Thymus (tissue), 11 donors: Measurements from ENCODE around the gene PCDHB4. TPM values are rescaled to one million over a fixed set of nuclear protein-coding genes. Genes with fewer than 3 reads are reported as not detected.
"Not testable (repeated sequence)": the region's sequence is repeated elsewhere in the genome, so short reads cannot be mapped to it uniquely, and the experiment has no call there.

Experiments
- DNase-seq, 9 donors: peaks; one replicate each; pipeline ENCODE4 v3.0.0-alpha.2; 2013; ENCODE audit warnings: low spot score in 9 of 9, low read depth in 6 of 9, missing footprints in 1 of 9
- H3K27ac ChIP-seq, 2 donors: one replicate each; pipeline ENCODE4 v1.5.1; 2013; ENCODE audit warnings: control low read depth in 1 of 2, low read depth in 1 of 2, low read length in 1 of 2, mild to moderate bottlenecking in 1 of 2, moderate library complexity in 1 of 2
- H3K27me3 ChIP-seq, 2 donors: one replicate each; pipeline ENCODE4 v1.5.1; 2013; ENCODE audit warnings: low read length in 1 of 2; ENCODE audit not compliant: control insufficient read depth in 2 of 2, insufficient read depth in 1 of 2
- H3K36me3 ChIP-seq, 2 donors: one replicate each; pipeline ENCODE4 v1.5.1; 2013; ENCODE audit warnings: low read length in 1 of 2, mild to moderate bottlenecking in 1 of 2, moderate library complexity in 1 of 2; ENCODE audit not compliant: control insufficient read depth in 2 of 2, insufficient read depth in 2 of 2
- H3K4me1 ChIP-seq, 2 donors: one replicate each; pipeline ENCODE4 v1.5.1; 2013; ENCODE audit warnings: low read length in 2 of 2; ENCODE audit not compliant: control insufficient read depth in 2 of 2, insufficient read depth in 2 of 2
- H3K4me3 ChIP-seq, 2 donors: one replicate each; pipeline ENCODE4 v1.5.1; 2013; ENCODE audit warnings: low read length in 2 of 2, control low read depth in 1 of 2, mild to moderate bottlenecking in 1 of 2
- H3K9me3 ChIP-seq, 2 donors: one replicate each; pipeline ENCODE4 v1.5.1; 2013; ENCODE audit warnings: low read length in 1 of 2, mild to moderate bottlenecking in 1 of 2; ENCODE audit not compliant: control insufficient read depth in 2 of 2, insufficient read depth in 1 of 2
- WGBS: extraction: QIAGEN DNeasy Blood & Tissue Kit; methylation state at CpG from one replicate; pipeline ENCODE4 v1.1.7; 2013; 5-methylcytosine and 5-hydroxymethylcytosine counted together
- polyA plus RNA-seq: library from polyadenylated mRNA; stranded (reverse); fragments of 200-250 nt; gene quantifications from one replicate; pipeline ENCODE4 v1.2.3, GENCODE V29; 2013
- total RNA-seq: library from RNA; stranded (reverse); fragments of 120-200 nt; gene quantifications from one replicate; pipeline ENCODE4 v1.2.4, GENCODE V29; 2013
- donor health status: healthy.

The PCDHB4 gene
- total and polyA plus RNA-seq, 2 donors = 0.09 to 0.34 TPM

DNA sequence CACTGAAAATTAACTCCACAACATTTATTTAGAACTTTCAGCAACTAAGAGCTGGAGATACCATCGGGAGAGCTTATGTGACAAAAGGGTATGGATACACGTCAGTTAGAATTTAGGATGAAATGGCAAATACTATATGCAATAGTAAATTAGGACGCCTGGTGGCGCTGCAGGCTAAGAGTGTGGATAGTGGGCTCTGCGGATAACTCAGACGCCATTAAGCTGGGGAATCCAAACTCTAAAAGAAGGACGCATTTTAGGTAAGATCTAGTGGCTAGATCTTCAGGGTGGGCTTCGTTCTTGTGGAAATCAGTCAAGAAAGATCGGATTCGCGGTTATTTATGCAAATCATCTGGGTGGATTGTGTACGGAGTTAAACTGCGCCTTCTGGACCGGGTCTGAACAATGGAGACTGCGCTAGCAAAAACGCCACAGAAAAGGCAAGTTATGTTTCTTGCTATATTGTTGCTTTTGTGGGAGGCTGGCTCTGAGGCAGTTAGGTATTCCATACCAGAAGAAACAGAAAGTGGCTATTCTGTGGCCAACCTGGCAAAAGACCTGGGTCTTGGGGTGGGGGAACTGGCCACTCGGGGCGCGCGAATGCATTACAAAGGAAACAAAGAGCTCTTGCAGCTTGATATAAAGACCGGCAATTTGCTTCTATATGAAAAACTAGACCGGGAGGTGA, 13.6 kb downstream of the PCDHB4 start, which contains the start of gene PCDHB5:
Gene PCDHB5 (plus strand): TSS at position 177 of the 688 bp plus-strand sequence. CDS start 229 bp downstream, at position 406.
- H3K36me3 ChIP-seq = no peaks in the 10 kb centered on the region
- H3K27ac ChIP-seq = no peak within 1 kb of the TSS
- peaks cover 2 to 13% of the 10 kb centered on the region in 2 donors for H3K9me3 ChIP-seq
- 25% methylated on average over 22 of the region's 22 CpGs for WGBS
- no peak for DNase-seq
- peaks cover 0 to 20% of the 10 kb centered on the region in 2 donors for H3K27me3 ChIP-seq
- no peak within 1 kb of the TSS for H3K4me3 ChIP-seq
- H3K4me1 ChIP-seq = no peaks in the 10 kb centered on the region

DNA sequence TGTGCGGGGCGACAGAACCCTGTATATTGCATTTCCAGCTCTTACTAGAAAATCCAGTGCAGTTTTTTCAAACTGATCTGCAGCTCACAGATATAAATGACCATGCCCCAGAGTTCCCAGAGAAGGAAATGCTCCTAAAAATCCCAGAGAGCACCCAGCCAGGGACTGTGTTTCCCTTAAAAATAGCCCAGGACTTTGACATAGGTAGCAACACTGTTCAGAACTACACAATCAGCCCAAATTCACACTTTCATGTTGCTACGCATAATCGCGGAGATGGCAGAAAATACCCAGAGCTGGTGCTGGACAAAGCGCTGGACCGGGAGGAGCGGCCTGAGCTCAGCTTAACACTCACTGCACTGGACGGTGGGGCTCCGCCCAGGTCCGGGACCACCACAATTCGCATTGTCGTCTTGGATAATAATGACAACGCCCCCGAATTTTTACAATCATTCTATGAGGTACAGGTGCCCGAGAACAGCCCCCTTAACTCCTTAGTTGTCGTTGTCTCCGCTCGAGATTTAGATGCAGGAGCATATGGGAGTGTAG, 14.2 kb downstream of the PCDHB4 start:
- 54% methylated on average over 19 of the region's 19 CpGs for WGBS
- no peak overlapping the region for H3K4me3 ChIP-seq
- no peak for DNase-seq
- no peaks in the 10 kb centered on the region for H3K4me1 ChIP-seq
- no peaks in the 10 kb centered on the region for H3K36me3 ChIP-seq
- H3K27me3 ChIP-seq = peaks cover 0 to 20% of the 10 kb centered on the region in 2 donors
- peaks cover 2 to 13% of the 10 kb centered on the region in 2 donors for H3K9me3 ChIP-seq
- H3K27ac ChIP-seq = no peak overlapping the region

DNA sequence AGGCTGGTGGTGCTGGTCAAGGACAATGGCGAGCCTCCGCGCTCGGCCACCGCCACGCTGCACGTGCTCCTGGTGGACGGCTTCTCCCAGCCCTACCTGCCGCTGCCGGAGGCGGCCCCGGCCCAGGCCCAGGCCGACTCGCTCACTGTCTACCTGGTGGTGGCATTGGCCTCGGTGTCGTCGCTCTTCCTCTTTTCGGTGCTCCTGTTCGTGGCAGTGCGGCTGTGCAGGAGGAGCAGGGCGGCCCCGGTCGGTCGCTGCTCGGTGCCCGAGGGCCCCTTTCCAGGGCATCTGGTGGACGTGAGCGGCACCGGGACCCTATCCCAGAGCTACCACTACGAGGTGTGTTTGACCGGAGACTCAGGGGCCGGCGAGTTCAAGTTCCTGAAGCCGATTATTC, 15.7 kb downstream of the PCDHB4 start:
- 55% methylated on average over 33 of the region's 34 CpGs for WGBS
- not testable (repeated sequence) for H3K27ac ChIP-seq, H3K4me1 ChIP-seq, DNase-seq, H3K36me3 ChIP-seq, H3K4me3 ChIP-seq
- peaks cover 2 to 13% of the 10 kb centered on the region in 2 donors for H3K9me3 ChIP-seq
- peaks cover 0 to 20% of the 10 kb centered on the region in 2 donors for H3K27me3 ChIP-seq

DNA sequence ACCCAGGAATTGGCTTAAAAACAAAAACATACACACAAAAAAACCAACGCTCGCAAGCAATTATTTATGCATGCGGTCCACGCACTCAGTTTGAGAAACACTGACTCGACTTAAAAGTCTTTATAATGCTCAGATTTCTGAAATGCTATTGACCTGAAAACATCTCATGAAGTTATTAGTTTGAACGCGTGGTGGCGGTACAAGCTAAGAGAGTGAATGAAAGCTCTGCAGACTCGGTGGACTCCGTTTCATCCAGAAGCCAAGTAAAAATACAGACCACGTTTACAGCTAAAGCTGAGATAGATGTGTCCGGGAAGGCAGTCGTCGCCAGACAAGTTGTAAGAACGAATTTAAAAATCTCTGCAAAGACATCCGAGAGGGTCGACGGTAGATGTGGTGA, 28.2 kb downstream of the PCDHB4 start, which contains the start of gene PCDHB6:
Gene PCDHB6 (plus strand): TSS at position 246 of the 400 bp plus-strand sequence. CDS start 201 bp downstream, outside the sequence.
- H3K27me3 ChIP-seq = peaks cover 0 to 16% of the 10 kb centered on the region in 2 donors
- no peak for DNase-seq
- H3K36me3 ChIP-seq = no peaks in the 10 kb centered on the region
- H3K4me1 ChIP-seq = no peaks in the 10 kb centered on the region
- no peak within 1 kb of the TSS for H3K27ac ChIP-seq
- whole genome bisulfite sequencing = 22% methylated on average over 18 of the region's 18 CpGs
- H3K4me3 ChIP-seq = no peak within 1 kb of the TSS
- peaks cover 0 to 2% of the 10 kb centered on the region in 2 donors for H3K9me3 ChIP-seq

DNA sequence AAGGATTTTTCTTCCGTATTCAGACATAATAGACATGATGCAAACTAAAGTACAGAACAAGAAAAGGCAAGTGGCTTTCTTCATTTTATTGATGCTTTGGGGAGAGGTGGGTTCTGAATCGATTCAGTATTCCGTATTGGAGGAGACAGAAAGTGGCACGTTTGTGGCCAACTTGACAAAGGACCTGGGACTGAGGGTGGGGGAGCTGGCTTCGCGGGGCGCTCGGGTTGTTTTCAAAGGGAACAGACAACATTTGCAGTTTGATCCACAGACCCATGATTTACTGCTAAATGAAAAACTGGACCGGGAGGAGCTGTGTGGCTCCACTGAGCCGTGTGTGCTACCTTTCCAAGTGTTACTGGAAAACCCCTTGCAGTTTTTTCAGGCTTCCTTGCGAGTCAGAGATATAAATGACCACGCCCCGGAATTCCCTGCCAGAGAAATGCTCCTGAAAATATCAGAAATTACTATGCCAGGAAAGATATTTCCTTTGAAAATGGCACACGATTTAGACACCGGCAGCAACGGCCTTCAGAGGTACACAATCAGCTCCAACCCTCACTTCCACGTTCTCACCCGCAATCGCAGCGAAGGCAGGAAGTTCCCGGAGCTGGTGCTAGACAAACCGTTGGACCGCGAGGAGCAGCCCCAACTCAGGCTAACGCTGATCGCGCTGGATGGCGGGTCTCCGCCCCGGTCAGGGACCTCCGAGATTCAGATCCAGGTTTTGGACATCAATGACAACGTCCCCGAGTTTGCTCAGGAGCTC, 28.8 kb downstream of the PCDHB4 start:
- H3K27ac ChIP-seq = no peak overlapping the region
- 49% methylated on average over 33 of the region's 33 CpGs for WGBS
- peaks cover 0 to 16% of the 10 kb centered on the region in 2 donors for H3K27me3 ChIP-seq
- no peak overlapping the region for H3K4me3 ChIP-seq
- H3K4me1 ChIP-seq = no peaks in the 10 kb centered on the region
- no peaks in the 10 kb centered on the region for H3K36me3 ChIP-seq
- no peak for DNase-seq
- H3K9me3 ChIP-seq = peaks cover 0 to 2% of the 10 kb centered on the region in 2 donors

DNA sequence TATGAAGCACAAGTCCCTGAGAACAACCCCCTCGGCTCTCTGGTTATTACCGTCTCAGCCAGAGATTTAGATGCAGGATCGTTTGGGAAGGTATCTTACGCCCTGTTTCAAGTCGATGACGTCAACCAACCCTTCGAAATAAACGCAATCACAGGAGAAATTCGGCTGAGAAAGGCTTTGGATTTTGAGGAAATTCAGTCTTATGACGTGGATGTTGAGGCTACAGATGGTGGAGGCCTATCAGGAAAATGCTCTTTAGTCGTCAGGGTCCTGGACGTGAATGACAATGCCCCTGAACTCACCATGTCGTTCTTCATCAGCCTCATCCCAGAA, 29.3 kb downstream of the PCDHB4 start:
- Histone ChIP-seq H3K27me3 (peaks cover 0 to 18% of the 10 kb centered on the region in 2 donors), H3K36me3 (no peaks in the 10 kb centered on the region), H3K4me3 (no peak overlapping the region), H3K27ac (no peak overlapping the region), H3K4me1 (no peaks in the 10 kb centered on the region), H3K9me3 (peaks cover 0 to 2% of the 10 kb centered on the region in 2 donors)
- 40% methylated on average over 13 of the region's 13 CpGs for WGBS
- no peak for DNase-seq

DNA sequence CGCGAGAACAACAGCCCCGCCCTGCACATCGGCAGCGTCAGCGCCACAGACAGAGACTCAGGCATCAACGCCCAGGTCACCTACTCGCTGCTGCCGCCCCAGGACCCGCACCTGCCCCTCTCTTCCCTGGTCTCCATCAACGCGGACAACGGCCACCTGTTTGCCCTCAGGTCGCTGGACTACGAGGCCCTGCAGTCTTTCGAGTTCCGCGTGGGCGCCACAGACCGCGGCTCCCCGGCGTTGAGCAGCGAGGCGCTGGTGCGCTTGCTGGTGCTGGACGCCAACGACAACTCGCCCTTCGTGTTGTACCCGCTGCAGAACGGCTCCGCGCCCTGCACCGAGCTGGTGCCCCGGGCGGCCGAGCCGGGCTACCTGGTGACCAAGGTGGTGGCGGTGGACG, 30.0 kb downstream of the PCDHB4 start:
- DNase-seq, H3K4me3 ChIP-seq, H3K36me3 ChIP-seq, H3K4me1 ChIP-seq, H3K9me3 ChIP-seq, H3K27ac ChIP-seq: not testable (repeated sequence)
- 43% methylated on average over 39 of the region's 41 CpGs for WGBS
- peaks cover 0 to 24% of the 10 kb centered on the region in 2 donors for H3K27me3 ChIP-seq

DNA sequence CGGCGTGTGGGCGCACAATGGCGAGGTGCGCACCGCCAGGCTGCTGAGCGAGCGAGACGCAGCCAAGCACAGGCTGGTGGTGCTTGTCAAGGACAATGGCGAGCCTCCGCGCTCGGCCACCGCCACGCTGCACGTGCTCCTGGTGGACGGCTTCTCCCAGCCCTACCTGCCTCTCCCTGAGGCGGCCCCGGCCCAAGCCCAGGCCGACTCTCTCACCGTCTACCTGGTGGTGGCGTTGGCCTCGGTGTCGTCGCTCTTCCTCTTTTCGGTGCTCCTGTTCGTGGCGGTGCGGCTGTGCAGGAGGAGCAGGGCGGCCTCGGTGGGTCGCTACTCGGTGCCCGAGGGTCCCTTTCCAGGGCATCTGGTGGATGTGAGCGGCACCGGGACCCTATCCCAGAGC, 30.5 kb downstream of the PCDHB4 start:
- not testable (repeated sequence) for H3K36me3 ChIP-seq, H3K4me1 ChIP-seq, DNase-seq, H3K9me3 ChIP-seq, H3K27ac ChIP-seq, H3K4me3 ChIP-seq
- H3K27me3 ChIP-seq = peaks cover 0 to 27% of the 10 kb centered on the region in 2 donors
- 36% methylated on average over 36 of the region's 36 CpGs for WGBS
